Activated T-cell treated with anti-CD3 and anti-CD28 coated beads, Interleukin-2, amount 50 U/mL, for 72 hours (primary cell): ENCODE data around the gene CSPG4. TPM values are rescaled to one million over a fixed set of nuclear protein-coding genes. Genes with fewer than 3 reads are reported as not detected.

Experiments
- ATAC-seq, 2 donors: fragments of 150-1000 bp; cut with Tn5 transposase; replicated peaks in 1 of 2; 2 replicates each; pipeline ENCODE4 v1.10.0; 2021; ENCODE audit warnings: moderate library complexity in 2 of 2, mild to moderate bottlenecking in 1 of 2
- DNase-seq, 2 donors: peaks; one replicate each; pipeline ENCODE4 v3.0.0; 2021 to 2022; ENCODE audit warnings: mixed read lengths in 1 of 2
- H3K27ac Mint-ChIP-seq: one replicate; pipeline ENCODE4 v1.8.0; 2022; ENCODE audit warnings: mild to moderate bottlenecking, moderate library complexity, mixed read lengths
- H3K27me3 Mint-ChIP-seq: one replicate; pipeline ENCODE4 v1.8.0; 2022; ENCODE audit warnings: low read depth, mixed read lengths
- H3K36me3 Mint-ChIP-seq, 2 donors: one replicate each; pipeline ENCODE4 v1.8.0; 2022; ENCODE audit warnings: mixed read lengths in 2 of 2, mild to moderate bottlenecking in 1 of 2; ENCODE audit not compliant: insufficient read depth in 2 of 2
- H3K4me1 Mint-ChIP-seq: one replicate; pipeline ENCODE4 v1.8.0; 2022; ENCODE audit warnings: low read depth, mixed read lengths
- H3K4me3 Mint-ChIP-seq, 2 donors: one replicate each; pipeline ENCODE4 v1.8.0; 2022; ENCODE audit warnings: mild to moderate bottlenecking in 2 of 2, mixed read lengths in 2 of 2, moderate library complexity in 2 of 2
- H3K9me3 Mint-ChIP-seq, 2 donors: one replicate each; pipeline ENCODE4 v1.8.0; 2022; ENCODE audit warnings: mixed read lengths in 2 of 2
- total RNA-seq, 2 donors: library from RNA; stranded (reverse); gene quantifications; one replicate each; pipeline ENCODE4 v1.2.3, GENCODE V29; 2022

CSPG4 gene
- total RNA-seq, 2 donors from 2014 or later = not detected

GRCh38 chr15:75677465-75678323 lies 35.0 kb downstream of the CSPG4 start:
- Mint-ChIP-seq H3K9me3 (no peaks in the 10 kb centered on the region), H3K27me3 (no peaks in the 10 kb centered on the region), H3K4me3 (no peak overlapping the region), H3K27ac (no peak overlapping the region), H3K4me1 (no peaks in the 10 kb centered on the region), H3K36me3 (no peaks in the 10 kb centered on the region)
- DNase-seq (no peak), ATAC-seq (no peak)

- DNase-seq (no peak), ATAC-seq (no peak)
- Mint-ChIP-seq H3K9me3 (no peaks in the 10 kb centered on the region), H3K4me3 (no peak overlapping the region), H3K27me3 (no peaks in the 10 kb centered on the region), H3K27ac (no peak overlapping the region), H3K4me1 (no peaks in the 10 kb centered on the region), H3K36me3 (no peaks in the 10 kb centered on the region)
Measured at GRCh38 chr15:75676688-75677464, 35.8 kb downstream of the CSPG4 start.

- no peaks in the 10 kb centered on the region for H3K9me3 Mint-ChIP-seq
- ATAC-seq (no peak), DNase-seq (no peak)
- no peaks in the 10 kb centered on the region for H3K27me3 Mint-ChIP-seq
- no peak overlapping the region for H3K4me3 Mint-ChIP-seq
- H3K36me3 Mint-ChIP-seq = no peaks in the 10 kb centered on the region
- H3K27ac Mint-ChIP-seq = no peak overlapping the region
- no peaks in the 10 kb centered on the region for H3K4me1 Mint-ChIP-seq
Measured at GRCh38 chr15:75675579-75676404, 36.9 kb downstream of the CSPG4 start.

GRCh38 chr15:75674366-75674765 lies 38.3 kb downstream of the CSPG4 start:
- no peaks in the 10 kb centered on the region for H3K36me3 Mint-ChIP-seq
- DNase-seq (no peak), ATAC-seq (no peak)
- no peak overlapping the region for H3K27ac Mint-ChIP-seq
- no peaks in the 10 kb centered on the region for H3K9me3 Mint-ChIP-seq
- no peaks in the 10 kb centered on the region for H3K4me1 Mint-ChIP-seq
- H3K4me3 Mint-ChIP-seq = no peak overlapping the region
- no peaks in the 10 kb centered on the region for H3K27me3 Mint-ChIP-seq

- DNase-seq (no peak), ATAC-seq (no peak)
- no peaks in the 10 kb centered on the region for H3K9me3 Mint-ChIP-seq
- H3K27ac Mint-ChIP-seq = no peak overlapping the region
- no peak overlapping the region for H3K4me3 Mint-ChIP-seq
- H3K36me3 Mint-ChIP-seq = no peaks in the 10 kb centered on the region
- H3K27me3 Mint-ChIP-seq = no peaks in the 10 kb centered on the region
- H3K4me1 Mint-ChIP-seq = no peaks in the 10 kb centered on the region
Measured at GRCh38 chr15:75673426-75674235, 39.0 kb downstream of the CSPG4 start.

- no peak overlapping the region for H3K27ac Mint-ChIP-seq
- DNase-seq (no peak), ATAC-seq (no peak)
- no peaks in the 10 kb centered on the region for H3K9me3 Mint-ChIP-seq
- no peaks in the 10 kb centered on the region for H3K4me1 Mint-ChIP-seq
- H3K36me3 Mint-ChIP-seq = no peaks in the 10 kb centered on the region
- H3K4me3 Mint-ChIP-seq = no peak overlapping the region
- no peaks in the 10 kb centered on the region for H3K27me3 Mint-ChIP-seq
Measured at GRCh38 chr15:75672646-75673425, 39.8 kb downstream of the CSPG4 start.

- H3K27ac Mint-ChIP-seq = no peak overlapping the region
- H3K4me1 Mint-ChIP-seq = no peaks in the 10 kb centered on the region
- no peaks in the 10 kb centered on the region for H3K27me3 Mint-ChIP-seq
- ATAC-seq = no peak
- no peak overlapping the region for H3K4me3 Mint-ChIP-seq
- H3K36me3 Mint-ChIP-seq = no peaks in the 10 kb centered on the region
- no peak for DNase-seq
- H3K9me3 Mint-ChIP-seq = no peaks in the 10 kb centered on the region
Measured at GRCh38 chr15:75671730-75672602, 40.7 kb downstream of the CSPG4 start.

- no peak for DNase-seq
- no peak for ATAC-seq
- Mint-ChIP-seq H3K4me1 (no peaks in the 10 kb centered on the region), H3K9me3 (no peaks in the 10 kb centered on the region), H3K4me3 (no peak overlapping the region), H3K27ac (no peak overlapping the region), H3K36me3 (no peaks in the 10 kb centered on the region), H3K27me3 (no peaks in the 10 kb centered on the region)
Measured at GRCh38 chr15:75669879-75670212, 42.8 kb downstream of the CSPG4 start.

GRCh38 chr15:75669191-75669878 lies 43.3 kb downstream of the CSPG4 start:
- H3K27me3 Mint-ChIP-seq = no peaks in the 10 kb centered on the region
- H3K9me3 Mint-ChIP-seq = no peaks in the 10 kb centered on the region
- ATAC-seq (peak; percentile 63 to 77), DNase-seq (peak; percentile 8 to 18)
- H3K4me1 Mint-ChIP-seq = no peaks in the 10 kb centered on the region
- no peak overlapping the region for H3K27ac Mint-ChIP-seq
- no peaks in the 10 kb centered on the region for H3K36me3 Mint-ChIP-seq
- no peak overlapping the region for H3K4me3 Mint-ChIP-seq

GRCh38 chr15:75666823-75667501 lies 45.7 kb downstream of the CSPG4 start:
- Mint-ChIP-seq H3K36me3 (no peaks in the 10 kb centered on the region), H3K27me3 (no peaks in the 10 kb centered on the region), H3K9me3 (no peaks in the 10 kb centered on the region), H3K27ac (no peak overlapping the region), H3K4me3 (no peak overlapping the region), H3K4me1 (no peaks in the 10 kb centered on the region)
- DNase-seq (no peak), ATAC-seq (no peak)
